A375 (cell line): Measurements from ENCODE around the gene C10orf71. TPM values are rescaled to one million over a fixed set of nuclear protein-coding genes. Genes with fewer than 3 reads are reported as not detected.

ENCODE experiments used
- total RNA-seq: library from RNA; depleted of rRNA; stranded (reverse); fragments of >200 nt; shearing (Covaris generic); gene quantifications from 2 replicates; pipeline ENCODE4 v1.2.3, GENCODE V29; 2014; rRNA removed

The C10orf71 gene
- not detected in 2 replicates for total RNA-seq

GRCh38 chr10:49298983-49299815, at the start of gene C10orf71:
C10orf71 (plus strand) TSS chr10:49299170; CDS start chr10:49322546, 23,376 bp downstream.

Other genes with a start within 250 kb of the C10orf71 start
- gene VSTM4, start 183.6 kb upstream of the C10orf71 start, total RNA-seq = not detected in 2 replicates
- gene FAM170B, start 165.1 kb upstream of the C10orf71 start, total RNA-seq = not detected in 2 replicates
- not detected in 2 replicates for gene TMEM273, start 110.8 kb upstream of the C10orf71 start, total RNA-seq
- not detected in 2 replicates for gene DRGX, start 96.9 kb downstream of the C10orf71 start, total RNA-seq
- 14.9 and 15.9 TPM in 2 replicates for gene ERCC6, start 240.0 kb downstream of the C10orf71 start, total RNA-seq